ENCODE results near the gene ADAM17.
"Not testable (repeated sequence)": the region's sequence is repeated elsewhere in the genome, so short reads cannot be mapped to it uniquely, and the experiment has no call there.

ADAM17 gene

DNA sequence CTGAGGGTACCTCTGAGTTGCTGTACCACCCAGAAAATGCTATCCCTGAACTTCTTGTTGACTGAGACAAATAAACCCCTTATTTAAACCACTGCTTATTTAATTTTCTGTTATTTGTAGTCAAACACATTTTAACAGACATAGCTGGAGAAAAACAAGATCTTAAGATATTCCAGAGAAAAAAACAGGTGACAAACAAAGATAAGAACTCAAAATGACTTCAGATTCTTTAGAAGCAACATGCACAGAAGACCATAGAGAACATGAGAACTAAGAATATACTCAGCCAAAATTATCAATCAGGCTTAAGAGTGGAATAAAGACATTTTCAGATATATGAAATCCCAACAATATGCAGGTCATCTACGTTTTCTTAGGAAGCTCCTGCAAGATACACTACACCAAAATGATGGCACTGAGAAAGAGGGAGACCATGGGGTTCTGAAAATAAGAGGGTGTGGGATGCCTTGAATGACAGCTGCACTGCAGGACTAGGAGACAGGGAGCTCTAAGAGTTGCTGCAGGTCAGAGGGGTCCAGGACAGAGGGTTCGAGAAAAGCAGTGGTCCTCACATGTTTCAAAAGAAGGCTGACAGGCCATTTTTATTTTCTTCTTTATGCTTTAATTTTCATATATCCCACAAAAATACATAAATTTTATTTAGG is 38.4 kb downstream of the ADAM17 start:
- no peak for DNase-seq

DNA sequence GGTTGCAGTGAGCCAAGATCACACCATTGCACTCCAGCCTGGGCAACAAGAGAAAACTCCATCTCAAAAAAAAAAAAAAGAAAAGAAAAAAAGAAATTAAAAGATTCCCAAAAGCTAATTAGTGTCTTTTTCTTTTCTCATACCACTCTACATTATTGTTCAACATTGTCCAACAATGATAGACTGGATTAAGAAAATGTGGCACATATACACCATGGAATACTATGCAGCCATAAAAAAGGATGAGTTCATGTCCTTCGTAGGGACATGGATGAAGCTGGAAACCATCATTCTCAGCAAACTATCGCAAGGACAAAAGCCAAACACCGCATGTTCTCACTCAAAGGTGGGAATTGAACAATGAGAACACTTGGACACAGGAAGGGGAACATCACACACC is 41.7 kb downstream of the ADAM17 start:
- not testable (repeated sequence) for DNase-seq

DNA sequence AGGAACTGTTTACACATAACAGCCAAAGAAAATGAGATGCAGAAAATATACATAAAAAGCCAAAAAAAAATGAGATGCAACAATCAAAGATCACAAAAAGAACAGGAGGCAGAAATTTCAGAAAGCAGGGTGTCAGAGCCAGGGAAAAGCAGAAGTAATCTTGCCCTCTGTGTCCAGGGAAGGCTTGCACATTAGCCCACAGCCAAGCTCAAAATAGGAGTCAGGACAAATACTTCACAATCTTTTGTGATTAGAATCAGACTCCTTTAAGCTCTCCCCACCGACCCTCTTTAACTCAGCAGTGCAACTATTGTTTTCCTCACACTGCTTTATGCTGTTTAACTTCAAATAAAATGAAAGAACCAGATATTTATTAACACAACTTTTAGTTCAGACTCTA is 46.7 kb downstream of the ADAM17 start:
- DNase-seq, result no peak

DNA sequence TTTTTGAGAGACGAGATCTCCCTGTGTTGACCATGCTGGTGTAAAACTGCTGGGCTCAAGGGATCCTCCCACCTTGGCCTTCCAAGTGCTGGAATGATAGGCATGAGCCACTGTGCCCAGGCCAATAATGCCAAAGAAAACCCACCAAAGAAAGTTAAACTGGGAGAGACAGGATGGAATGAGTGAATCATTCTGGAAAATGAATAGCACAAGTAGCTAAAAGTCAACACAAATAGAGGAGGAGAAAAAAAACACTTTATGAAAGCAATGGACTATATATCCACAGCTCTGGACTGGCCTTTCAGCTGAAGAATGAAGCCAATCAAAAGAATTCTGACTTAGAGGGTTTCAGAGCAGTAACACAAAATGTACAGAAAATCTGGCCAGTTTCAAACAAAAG is 57.4 kb downstream of the ADAM17 start:
- DNase-seq, result no peak

DNA sequence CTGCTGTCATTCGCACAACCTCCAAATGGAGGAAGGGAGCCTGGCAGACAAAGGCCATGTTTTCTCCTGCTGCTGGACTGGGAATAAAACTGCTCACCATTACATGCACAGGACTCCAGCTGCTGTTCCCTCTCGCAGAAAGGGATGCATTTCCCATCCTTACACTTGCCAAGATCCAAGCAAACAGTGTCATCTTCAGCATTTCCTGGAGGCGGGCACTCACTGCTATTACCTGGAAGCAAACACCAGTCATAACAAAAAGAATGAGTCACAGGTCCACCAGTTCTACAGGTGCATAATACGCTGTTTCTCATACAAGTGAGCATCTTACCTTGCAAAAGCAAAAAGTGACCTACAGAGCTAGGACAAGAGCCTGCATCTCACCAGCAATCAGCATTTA is 58.6 kb downstream of the ADAM17 start:
- DNase-seq, result no peak

DNA sequence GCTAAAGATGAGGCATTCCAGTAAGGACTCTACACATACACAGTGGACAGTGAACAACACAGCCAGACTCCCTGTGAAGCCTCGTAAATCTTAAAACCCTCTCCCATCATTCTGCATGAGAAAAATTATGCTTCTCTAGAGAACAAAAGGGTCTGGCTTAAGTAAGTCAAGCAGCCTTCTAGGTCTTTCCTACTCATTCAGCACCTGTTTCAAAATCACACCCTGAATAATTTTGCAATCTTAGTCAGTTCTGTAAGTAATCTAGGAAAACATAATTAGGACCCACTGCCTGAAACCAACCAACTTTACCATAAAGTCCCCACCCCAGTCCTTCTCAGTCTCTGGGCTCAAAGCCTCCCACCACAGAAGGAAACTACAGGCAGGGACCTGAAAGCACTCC is 61.5 kb downstream of the ADAM17 start:
- no peak for DNase-seq

DNA sequence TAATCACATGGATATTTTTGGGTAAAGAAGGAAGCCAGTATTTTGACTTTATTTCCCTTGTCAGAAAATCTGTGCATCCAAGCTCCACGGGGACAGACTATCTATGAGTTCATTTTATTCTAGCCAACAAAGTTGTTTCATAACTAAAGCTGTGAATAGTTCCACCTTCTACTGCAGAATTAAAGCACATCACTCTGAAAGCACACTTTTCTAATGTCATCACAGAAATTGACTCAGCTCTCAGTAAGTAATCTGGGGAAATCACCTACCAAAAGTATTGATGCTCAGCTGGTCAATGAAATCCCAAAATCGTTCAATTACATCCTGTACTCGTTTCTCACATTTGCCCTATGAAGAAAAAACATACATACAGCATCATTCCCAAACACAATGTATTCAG is 62.2 kb downstream of the ADAM17 start:
- DNase-seq, result no peak

DNA sequence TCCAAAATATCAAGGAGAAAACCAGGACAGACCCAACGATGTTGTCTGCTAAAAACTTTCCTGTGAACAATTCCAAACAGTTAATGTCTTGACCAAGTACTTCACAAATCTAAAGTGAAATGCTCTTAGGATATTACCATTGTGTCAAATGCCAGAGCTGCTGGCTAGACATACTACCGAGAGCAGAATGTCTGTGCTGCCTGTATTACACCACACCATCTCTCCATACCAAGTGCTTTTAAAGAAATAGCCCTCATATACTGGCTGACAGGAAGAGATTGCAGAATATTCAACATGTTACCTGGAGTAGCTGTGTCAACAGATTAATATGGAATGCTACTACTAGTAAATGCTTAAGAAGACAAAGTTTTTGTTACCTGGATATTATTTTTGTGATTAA is 62.7 kb downstream of the ADAM17 start:
- DNase-seq, result no peak

DNA sequence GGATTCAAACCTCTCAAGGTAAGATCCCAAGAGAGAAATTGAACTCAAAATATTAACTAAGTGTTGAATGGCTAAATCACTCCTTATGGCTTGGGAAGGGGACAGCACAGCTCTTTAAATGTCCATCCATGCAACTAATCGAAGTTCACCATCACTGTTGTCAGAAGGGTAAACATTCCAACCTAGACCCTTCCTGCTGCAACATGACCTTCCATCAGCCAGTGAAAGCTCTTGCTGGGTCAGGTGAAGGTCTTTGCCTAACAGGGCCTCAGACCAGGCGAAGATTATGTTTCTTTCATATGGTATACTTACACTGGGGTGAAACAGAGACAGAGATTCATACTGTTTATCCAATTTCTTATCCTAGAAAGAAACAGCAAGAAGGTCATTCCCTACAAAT is 64.8 kb downstream of the ADAM17 start:
- DNase-seq, result no peak

DNA sequence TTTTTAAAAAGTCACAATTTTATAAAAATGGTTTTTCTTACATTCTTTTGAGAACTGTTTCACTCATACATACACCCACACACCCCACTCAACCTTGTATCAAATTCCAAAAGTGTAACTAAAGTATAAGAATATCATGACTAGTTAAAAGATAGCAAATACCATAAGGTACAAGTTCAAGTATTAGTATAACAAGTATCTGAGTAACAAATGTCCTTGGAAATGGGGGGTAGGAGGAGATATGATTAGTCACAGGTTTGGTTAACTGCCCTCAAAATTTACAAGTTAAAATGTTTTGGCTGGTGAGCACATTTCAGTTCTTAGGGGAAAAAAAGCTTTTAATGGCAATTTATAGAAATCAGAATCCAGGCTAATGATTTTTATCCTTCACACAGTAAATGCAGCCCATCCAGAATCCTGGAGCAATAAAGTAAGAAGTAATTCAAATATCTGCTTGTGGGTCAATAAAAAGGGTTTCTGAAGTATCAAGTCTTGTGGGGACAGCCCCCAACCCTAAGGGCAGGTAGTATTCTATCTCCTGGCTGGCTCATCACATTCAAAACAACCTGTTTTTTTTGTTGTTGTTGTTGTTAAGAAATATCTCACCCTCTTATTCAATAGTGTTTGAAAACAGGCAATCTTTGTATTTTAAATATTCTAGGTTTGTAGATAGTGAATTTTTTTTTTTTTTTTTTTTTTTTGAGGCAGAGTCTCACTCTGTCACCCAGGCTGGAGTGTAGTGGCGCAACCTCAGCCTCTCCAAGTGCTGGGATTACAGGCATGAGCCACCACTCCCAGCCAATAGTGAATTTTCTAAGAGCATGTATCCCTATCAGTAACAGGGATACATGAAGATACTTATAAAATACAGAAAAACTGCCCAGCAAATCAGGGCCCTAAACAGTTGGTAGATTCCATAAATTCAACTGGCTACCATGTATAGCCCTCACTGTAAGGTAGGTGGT is 66.8 kb downstream of the ADAM17 start:
- DNase-seq, result no peak

DNA sequence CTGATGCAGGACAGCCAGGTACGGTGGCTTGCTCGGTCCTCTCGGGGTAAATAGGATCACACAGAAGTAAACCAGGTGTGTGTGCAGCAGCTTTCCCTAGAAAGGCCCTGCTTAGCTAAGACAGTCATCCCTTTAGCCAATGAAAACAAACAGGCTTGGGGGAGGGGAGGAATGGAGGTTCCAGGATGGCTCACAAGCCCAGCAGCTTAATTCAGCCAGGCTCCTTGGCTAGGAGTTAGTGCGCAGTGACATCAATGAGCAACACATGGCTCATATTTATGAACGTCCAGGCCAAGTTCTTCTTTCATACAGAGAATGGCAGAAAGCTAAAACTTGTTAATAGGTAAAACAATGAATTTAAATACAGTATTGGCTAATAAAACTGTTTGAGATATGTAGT is 71.1 kb downstream of the ADAM17 start:
- DNase-seq, result no peak

DNA sequence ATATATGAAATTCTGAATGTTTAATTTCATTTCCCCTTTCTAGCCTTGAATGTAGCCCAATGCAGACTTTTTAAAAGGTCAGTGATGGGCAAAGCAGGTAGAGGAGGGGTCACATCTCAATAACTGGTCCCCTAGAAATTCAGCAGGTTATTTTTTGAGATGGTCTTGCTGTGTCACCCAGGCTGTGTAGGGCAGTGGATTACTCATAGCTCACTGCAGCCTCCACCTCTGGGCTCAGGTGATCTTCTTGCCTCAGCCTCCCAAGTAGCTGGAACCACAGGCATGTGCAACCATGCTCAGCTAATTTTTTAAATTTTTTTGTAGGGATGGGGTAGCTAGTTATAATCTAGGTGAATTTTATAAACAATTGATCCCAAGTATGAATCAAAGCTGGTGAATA is 72.5 kb downstream of the ADAM17 start:
- DNase-seq, result no peak

DNA sequence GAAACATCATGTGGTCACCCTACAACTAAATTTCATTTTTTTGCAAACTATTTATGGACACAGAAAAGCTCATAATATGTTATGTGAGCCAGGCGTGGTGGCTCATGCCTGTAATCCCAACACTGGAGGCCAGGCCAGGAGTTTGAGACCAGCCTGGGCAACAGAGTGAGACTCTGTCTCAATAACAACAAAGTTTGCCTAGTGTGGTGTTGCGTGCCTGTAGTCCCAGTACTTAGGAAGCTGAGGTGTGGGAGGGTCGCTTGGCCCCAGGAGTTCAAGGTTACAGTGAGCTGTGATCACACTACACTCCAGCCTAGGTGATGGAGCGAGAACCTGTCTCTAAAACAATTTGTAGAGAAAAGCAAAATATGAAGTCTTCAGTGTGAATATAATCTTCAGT is 75.5 kb downstream of the ADAM17 start:
- no peak for DNase-seq

DNA sequence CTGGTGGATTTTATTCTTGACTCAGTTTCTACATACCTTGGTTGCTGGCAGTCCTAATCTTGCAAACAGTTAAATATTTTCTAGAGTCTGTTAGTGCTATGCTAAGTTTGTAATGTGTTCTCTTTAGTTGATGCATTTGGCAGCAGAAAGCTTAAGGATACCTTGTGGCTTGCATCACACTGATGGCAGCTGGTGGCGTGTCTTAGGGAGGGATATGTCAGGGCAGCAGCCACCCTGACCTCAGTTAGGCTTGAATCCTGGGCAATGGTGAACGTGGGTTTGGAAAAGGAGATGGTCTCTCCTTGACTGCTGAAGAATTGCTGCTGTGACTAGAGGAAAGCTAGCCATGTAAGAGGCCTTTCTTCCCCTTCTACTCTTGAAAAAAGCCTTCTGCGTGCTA is 77.1 kb downstream of the ADAM17 start:
- DNase-seq, result no peak

DNA sequence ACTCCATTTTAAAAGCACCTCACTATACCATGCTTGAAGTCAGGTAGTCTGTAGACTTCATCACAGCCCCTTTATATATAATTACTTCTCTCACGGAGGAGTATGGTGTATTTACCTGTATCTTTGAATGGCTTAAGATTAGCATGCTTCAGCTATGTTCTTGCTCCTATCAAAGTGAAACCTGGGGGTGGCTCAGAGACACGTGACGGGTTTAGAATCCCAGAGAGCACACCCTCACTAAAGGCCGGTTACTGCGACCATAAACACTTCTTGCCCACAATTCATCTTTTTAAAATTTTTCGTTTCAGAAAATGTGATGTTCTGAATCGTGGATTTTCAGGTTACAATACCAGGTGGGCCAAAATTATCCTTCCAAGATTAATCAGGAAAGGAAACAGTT is 77.7 kb downstream of the ADAM17 start:
- no peak for DNase-seq

DNA sequence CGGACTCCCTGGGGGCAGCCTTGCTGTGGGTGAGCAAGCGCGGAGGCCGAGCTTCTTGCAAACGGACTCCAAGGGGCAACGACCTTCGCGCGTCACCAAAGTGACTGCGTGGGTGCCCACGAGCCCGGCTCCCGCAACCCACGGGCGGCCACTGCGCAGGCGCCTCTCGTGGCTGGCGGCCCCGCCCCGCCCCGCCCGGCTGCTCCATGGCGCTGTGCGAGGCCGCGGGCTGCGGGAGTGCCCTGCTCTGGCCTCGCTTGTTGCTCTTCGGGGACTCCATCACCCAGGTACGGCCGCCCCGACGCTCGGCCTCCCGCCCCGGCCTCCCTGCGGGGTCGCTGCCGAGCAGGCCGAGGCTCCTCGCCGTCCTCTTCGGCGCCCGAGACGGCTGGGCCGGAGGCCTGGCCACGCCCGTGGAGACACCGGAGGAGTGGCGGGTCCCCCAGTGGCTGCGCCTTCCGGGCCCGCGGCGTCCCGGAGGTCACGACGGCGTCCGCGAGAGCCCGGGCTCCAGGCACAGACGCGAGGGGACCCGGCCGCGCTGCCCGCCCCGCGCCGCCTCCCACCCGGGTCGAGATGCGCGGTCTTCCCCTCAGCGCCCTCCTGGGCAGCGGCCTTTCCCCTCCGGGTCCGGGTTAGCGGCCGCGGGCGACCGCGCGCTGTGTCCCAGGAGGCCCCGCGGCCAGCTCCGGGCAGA is 81.1 kb downstream of the ADAM17 start, which contains the start of gene IAH1:
IAH1 (plus strand) TSS at position 191 of the 697 bp plus-strand sequence; CDS start at position 207, 16 bp downstream.
- DNase-seq, result peak; percentile 29

DNA sequence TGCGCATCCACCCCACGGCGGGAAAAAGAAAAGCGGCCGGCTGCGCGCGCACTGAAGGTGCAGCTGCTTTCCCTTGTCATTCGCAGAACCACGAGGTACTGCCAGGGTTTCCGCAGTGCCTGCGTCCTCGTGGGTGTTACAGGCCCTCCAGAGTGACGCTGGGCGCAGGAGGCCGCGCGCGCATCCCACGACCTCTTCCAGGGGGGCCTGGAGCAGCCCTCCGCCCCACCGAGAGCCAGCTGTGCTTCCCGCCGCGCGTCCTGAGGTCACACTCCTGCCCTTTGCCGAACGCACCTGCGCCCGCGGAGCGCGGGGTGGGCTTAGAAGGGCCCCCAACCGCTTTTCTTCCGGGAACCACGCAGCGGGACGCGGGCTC is 81.7 kb downstream of the ADAM17 start:
- DNase-seq, result no peak

DNA sequence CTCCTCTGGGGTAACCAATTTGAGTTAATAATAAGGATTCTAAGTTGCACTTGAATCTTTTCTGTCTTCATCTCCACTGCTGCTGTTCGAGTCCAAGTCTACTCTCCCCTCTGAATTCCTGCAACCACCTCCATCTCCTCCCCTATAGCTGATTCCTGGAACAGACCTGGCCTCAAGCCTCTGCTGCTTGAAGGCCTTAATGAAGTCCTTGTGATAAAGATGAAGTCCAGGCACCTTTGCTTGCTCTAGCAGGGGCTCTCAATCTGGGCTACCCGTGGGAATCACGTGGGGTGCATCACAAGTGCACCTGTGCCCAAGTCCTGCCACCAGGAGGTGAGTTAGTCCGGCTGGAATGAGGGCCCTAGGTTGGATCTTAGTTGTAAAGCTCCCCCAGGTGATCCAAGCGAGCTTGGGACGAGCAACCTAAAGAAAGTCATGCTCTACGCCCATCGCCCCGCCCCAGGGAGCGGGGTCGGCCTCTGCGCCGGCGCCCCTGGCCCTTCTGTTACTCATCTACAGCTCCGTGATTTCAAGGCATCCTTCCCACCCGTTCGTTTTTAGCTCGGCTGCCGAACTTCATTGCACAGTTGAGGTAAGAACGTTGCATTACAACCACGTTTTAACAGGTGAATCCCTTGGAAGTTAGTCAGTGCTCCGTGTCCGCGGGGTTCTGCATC is 82.2 kb downstream of the ADAM17 start:
- DNase-seq, result no peak

DNA sequence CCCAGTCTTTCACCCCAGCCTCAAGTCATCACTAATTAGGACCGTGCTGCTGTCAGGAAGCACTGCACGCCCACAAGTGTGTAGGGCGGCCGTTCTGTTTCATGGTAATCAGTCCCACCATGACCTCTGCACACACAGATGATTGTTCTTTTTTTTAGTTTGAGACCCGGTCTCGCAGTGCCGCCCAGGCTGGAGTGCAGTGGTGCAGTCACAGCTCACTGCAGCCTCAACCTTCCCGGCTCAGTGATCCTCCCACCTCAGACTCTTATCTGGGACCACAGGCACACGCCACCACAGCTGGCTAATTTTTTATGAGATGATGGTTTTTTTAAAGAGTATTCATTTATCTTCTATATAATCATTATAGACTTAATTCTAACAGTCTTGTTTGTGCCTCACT is 83.1 kb downstream of the ADAM17 start:
- DNase-seq, result no peak

DNA sequence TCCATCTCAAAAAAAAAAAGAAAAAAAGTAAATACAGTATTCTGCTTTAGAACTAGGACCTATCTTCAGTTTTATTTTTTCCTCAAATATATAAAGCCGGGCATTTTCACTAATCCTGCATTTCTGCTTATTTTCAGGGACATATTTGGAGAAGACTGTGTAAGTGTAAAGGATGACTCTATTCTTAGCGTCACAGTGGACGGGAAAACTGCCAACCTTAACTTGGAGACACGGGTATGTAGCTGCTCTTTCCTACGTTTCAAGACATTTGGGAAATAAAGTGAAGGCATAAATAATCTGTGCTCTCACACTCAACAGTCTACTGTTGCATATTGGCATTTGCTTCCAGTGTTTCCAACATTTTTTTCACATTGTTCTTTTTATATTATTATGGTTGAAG is 84.4 kb downstream of the ADAM17 start:
- no peak for DNase-seq

DNA sequence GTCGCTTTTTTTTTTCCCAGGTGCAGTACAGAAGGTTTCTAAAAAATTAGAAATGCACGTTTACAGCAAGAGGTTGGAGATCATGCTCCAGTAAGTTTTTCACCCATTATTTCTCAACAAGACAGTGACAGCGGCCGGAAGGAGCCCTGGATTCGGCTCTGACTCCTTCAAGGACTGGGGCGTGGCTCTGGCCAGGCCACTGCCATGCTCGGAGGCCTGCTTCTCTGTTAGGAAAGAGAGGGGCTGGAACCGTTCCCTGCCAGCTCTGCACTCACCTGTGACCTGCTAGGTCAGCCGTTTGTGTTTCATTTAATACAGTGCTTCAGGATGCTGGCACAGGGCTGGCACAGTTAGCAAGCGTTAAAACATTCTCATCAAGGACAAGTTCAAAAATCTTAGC is 87.9 kb downstream of the ADAM17 start:
- no peak for DNase-seq

DNA sequence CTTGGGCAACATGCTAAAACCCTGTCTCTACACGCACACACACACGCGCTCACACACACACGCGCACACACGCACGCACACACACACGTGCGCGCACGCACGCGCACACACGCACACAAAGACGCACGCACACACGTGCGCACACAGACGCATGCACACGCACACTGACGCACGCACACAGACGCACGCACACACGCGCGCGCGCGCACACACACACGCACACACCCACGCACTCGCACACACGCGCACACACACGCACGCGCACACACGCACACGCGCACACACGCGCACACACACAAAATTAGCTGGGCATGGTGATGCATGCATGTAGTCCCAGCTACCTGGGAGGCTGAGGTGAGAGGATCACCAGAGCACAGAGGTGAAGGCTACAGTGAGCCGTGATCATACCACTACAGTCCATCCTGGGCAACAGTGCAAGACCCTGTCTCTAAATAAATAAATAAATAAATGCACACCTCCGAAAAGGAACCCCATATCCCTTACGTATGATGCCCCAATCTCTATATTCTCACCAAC is 89.4 kb downstream of the ADAM17 start:
- no peak for DNase-seq

DNA sequence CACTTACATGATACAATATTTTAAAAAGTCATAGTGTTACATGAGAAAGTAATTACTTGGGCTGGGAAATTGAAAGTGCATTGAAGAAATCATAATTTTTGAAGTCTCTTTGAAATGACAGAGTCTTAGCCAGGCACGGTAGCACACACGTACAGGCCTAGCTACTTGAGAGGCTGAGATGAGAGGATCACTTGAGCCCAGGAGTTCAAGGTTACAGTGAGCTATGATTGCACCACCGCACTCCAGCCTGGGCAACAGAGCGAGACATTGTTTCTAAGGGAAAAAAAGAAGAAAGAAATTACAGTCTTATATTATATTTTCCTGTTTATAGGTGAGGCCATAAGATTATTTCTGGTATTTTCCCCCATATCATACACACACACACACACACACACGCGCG is 90.5 kb downstream of the ADAM17 start:
- no peak for DNase-seq
